PFSK-1 (cell line): ENCODE measurements around the gene PPP3CA.

Experiments used
- FOXP2 ChIP-seq: optimal IDR thresholded peaks from 2 replicates; pipeline ENCODE3; 2011; ENCODE audit warnings: borderline replicate concordance, control low read depth, inconsistent platforms; ENCODE audit not compliant: insufficient read depth; ENCODE audit errors: extremely low read length, extremely low read depth
- POLR2AphosphoS5 ChIP-seq: IDR thresholded peaks from 2 replicates; pipeline ENCODE4 v1.6.1; 2012; ENCODE audit warnings: low read depth, mild to moderate bottlenecking, control low read depth, low read length, moderate library complexity
- SIN3A ChIP-seq: IDR thresholded peaks from 2 replicates; pipeline ENCODE4 v1.6.1; 2012; ENCODE audit warnings: mild to moderate bottlenecking, low read length, moderate library complexity, borderline replicate concordance; ENCODE audit not compliant: insufficient read depth
- TAF1 ChIP-seq: IDR thresholded peaks from 2 replicates; pipeline ENCODE4 v1.6.1; 2012; ENCODE audit warnings: low read length, control low read depth, borderline replicate concordance; ENCODE audit not compliant: insufficient read depth
- TF ChIP-seq, protein P1 (sequence below), 2 experiments: IDR thresholded peaks; 2 replicates each; pipeline versions ENCODE4 v1.6.1 to v1.8.0; 2011 to 2012; ENCODE audit warnings: low read depth in 2 of 2, low read length in 2 of 2, control low read depth in 1 of 2, inconsistent platforms in 1 of 2, mild to moderate bottlenecking in 1 of 2, moderate library complexity in 1 of 2; ENCODE audit not compliant: insufficient read depth in 1 of 2

The PPP3CA gene

GRCh38 chr4:101210331-101210730 lies 137.0 kb downstream of the PPP3CA start:
- no peak for TF ChIP-seq TAF1
- TF ChIP-seq FOXP2, result no peak
- TF ChIP-seq, protein P1, sequence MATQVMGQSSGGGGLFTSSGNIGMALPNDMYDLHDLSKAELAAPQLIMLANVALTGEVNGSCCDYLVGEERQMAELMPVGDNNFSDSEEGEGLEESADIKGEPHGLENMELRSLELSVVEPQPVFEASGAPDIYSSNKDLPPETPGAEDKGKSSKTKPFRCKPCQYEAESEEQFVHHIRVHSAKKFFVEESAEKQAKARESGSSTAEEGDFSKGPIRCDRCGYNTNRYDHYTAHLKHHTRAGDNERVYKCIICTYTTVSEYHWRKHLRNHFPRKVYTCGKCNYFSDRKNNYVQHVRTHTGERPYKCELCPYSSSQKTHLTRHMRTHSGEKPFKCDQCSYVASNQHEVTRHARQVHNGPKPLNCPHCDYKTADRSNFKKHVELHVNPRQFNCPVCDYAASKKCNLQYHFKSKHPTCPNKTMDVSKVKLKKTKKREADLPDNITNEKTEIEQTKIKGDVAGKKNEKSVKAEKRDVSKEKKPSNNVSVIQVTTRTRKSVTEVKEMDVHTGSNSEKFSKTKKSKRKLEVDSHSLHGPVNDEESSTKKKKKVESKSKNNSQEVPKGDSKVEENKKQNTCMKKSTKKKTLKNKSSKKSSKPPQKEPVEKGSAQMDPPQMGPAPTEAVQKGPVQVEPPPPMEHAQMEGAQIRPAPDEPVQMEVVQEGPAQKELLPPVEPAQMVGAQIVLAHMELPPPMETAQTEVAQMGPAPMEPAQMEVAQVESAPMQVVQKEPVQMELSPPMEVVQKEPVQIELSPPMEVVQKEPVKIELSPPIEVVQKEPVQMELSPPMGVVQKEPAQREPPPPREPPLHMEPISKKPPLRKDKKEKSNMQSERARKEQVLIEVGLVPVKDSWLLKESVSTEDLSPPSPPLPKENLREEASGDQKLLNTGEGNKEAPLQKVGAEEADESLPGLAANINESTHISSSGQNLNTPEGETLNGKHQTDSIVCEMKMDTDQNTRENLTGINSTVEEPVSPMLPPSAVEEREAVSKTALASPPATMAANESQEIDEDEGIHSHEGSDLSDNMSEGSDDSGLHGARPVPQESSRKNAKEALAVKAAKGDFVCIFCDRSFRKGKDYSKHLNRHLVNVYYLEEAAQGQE (IDR thresholded peaks at IDR 0.05; ENCODE audit: insufficient read depth in 1 of 2, low read depth in 2 of 2, low read length in 2 of 2), result no peak
- TF ChIP-seq SIN3A, result no peak
- no peak for TF ChIP-seq POLR2AphosphoS5

DNA sequence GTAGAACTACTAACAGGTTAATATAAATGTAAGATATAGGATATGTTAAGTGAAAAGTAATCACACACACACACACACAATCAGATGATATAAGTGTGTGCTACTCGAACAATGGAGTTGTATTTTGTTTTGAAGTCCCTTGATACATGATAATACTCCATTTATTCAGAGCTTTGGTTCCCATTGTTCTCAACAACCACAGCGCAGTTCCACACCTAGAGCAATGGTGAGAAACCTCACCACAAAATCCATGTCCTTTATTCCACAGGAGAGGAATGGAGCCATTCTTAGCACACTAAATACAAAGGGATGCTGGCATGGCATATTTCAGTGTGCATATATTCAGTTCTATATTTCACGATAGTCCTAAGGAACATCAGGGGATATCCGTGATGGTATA lies 139.2 kb downstream of the PPP3CA start:
- no peak for TF ChIP-seq POLR2AphosphoS5
- no peak for TF ChIP-seq FOXP2
- no peak for TF ChIP-seq SIN3A
- TF ChIP-seq, protein P1 (IDR thresholded peaks at IDR 0.05; ENCODE audit: insufficient read depth in 1 of 2, low read depth in 2 of 2, low read length in 2 of 2), result no peak
- no peak for TF ChIP-seq TAF1

- peak; percentile 53; the same call in 1 of the 2 replicates for TF ChIP-seq SIN3A
- no peak for TF ChIP-seq TAF1
Measured at GRCh38 chr4:101205916-101206315, 141.4 kb downstream of the PPP3CA start.

DNA sequence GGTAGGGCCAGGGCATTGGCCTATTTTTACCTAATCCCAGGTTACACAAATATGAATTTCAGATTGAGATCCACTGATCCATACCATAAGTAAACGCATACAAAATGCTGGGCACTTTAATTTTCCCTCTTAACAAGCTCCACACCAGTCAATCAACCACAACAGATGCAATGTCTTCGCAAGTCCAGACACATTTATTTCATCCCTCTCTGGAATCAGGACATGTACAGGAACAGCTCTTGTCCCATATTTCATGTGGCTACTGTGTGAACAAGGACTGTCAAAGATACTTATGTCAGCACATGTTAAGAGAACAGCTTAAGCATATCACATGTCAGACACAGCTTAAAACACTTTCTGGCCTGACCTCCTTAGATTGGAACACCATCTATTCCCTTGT lies 145.9 kb downstream of the PPP3CA start:
- no peak for TF ChIP-seq POLR2AphosphoS5
- no peak for TF ChIP-seq FOXP2
- TF ChIP-seq SIN3A, result no peak
- TF ChIP-seq TAF1, result no peak
- TF ChIP-seq, protein P1 (IDR thresholded peaks at IDR 0.05; ENCODE audit: insufficient read depth in 1 of 2, low read depth in 2 of 2, low read length in 2 of 2), result no peak

DNA sequence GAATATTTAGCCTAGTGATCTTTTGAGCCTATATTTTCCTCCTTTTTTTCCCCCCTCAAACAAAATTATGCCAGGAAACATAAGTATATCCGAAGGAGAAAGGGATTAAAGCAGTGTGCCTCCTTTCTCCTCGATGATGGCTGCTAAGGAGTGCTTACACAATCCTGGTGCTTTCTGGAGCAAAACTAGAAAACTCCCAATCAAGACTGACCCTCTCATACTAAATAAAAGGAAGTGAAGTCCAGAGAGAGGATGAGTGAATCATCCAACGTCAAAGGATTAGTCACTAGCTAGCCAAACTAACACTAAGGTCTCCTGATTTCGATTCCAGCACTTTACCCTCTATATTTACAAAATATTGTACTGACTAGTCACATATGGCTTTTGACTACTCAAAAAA lies 146.8 kb downstream of the PPP3CA start:
- TF ChIP-seq, protein P1 (IDR thresholded peaks at IDR 0.05; ENCODE audit: insufficient read depth in 1 of 2, low read depth in 2 of 2, low read length in 2 of 2), result no peak
- TF ChIP-seq SIN3A, result no peak
